CD4-positive, alpha-beta T cell treated with Interferon alpha-2 for 1 hour (primary cell): Measurements from ENCODE around the gene ELMO2.
"Not testable (repeated sequence)": the region's sequence is repeated elsewhere in the genome, so short reads cannot be mapped to it uniquely, and the experiment has no call there.

Experiments used
- DNase-seq, 2 donors: peaks; one replicate each; pipeline ENCODE4 v3.0.0-alpha.2; 2020 to 2022

ELMO2 gene

DNA sequence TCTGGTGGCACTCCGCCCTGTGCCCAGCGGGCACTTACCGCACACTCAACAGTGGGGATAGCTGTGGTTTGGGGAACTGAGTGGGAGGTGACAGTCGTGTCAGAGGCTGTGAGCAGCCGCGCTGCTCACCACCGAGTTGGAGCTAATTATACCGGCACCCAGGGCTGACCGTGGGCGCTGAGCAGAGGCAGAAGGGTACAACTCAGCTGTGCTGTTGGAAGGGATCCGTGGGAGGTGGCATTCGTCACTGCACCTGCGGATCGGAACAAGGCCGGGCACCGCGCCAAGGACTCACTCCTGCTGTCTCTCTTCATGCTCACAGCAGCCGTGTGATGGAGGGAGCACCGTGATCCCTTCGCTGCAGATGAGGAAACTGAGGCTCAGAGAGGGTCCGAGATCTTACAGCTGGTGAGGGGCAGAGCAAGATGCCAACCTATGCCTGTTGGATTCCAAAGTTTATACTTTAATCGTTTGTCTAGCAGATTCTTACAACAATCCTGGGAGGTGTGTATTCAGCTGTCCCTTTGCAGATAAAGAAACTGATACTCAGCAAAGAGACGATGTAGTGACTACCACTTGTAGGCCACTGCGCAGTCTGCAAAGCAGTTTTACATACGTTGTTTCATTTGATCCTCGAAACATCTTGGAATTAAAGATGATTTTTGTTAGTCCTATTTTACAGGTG lies 713 bp upstream of the ELMO2 start:
- peak in 1 of 2 donors; percentile 60 for DNase-seq

DNA sequence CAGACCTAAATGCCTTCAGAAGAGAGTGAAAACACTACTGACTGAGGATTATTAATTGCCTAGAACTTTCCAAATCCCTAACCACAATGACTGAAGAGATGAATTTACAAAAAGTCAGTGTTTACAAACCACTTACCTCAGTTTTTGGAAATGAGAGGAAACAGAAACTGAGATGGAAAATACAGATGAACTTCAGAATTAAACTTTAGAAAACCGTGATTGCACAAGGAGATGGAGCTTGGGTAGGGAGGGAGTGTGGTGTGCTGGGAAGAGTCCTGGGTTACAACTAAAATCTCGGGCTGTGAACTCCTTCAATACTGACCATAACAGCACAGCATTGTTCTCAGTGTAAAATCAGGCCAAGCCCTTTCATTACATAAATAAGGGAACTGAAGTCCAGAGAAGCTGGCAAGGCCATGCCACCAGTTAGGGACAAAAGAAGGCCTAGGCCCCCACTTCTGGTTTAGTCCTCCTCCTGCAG lies 4.0 kb downstream of the ELMO2 start:
- peak; percentile 13 to 40 for DNase-seq

- no peak for DNase-seq
Observed at GRCh38 chr20:46401478-46401860, 4.9 kb downstream of the ELMO2 start.

- DNase-seq: peak; percentile 57 to 85
Observed at GRCh38 chr20:46400828-46401477, 5.5 kb downstream of the ELMO2 start.

GRCh38 chr20:46400253-46400652 lies 6.2 kb downstream of the ELMO2 start:
- peak; percentile 25 to 41 for DNase-seq

DNA sequence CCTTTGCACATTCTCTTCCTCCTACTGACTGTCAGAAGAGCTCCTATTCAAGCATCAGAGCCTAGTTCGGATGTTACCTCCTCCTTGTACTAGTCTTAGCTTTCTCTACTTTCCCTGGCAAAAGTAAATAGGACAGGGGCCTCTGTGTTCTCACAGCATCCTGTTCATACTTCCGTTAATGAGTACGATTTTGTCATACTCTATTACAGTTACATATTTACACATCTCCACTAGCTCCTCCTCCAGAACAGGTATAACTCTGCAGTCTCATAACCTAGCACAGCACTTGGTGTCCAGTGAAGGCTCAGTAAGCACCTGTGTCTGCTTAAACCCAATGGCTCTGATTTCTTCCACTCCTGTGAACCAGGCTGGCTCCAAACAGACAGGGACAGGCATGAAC lies 7.0 kb downstream of the ELMO2 start:
- peak in 1 of 2 donors; percentile 59 for DNase-seq

GRCh38 chr20:46398963-46399362 lies 7.5 kb downstream of the ELMO2 start:
- DNase-seq: no peak

DNA sequence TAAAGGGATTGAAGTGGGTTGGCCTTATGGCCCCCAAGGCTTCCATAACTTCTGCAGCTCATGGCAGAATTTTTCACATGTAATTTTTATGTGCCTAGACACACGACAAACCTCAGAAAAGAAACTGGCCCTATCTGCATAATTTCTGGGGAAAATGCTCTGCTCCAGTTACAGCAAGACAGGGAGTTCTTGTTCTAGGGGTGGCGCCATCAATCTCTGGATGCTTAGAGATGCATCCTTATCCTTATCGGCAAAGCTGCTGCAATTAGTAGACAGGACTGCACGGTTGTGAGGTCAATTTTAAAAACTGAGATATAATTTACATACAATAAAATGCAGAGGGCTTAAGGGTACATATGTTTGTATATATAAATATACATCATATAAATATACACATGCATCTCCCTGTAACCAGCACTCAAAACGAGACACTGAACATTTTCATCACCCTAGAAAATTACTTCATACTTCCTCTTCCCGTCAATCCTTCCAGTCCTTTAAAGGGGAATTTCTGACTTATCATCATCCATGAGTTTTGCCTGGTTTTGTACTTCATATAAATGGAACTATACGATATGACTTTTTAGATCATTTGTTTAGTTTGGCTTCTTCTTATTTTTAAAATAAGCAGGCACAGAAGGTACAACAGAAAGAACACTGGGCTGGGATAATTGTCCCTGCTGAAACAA lies 10.2 kb downstream of the ELMO2 start:
- DNase-seq: no peak

DNA sequence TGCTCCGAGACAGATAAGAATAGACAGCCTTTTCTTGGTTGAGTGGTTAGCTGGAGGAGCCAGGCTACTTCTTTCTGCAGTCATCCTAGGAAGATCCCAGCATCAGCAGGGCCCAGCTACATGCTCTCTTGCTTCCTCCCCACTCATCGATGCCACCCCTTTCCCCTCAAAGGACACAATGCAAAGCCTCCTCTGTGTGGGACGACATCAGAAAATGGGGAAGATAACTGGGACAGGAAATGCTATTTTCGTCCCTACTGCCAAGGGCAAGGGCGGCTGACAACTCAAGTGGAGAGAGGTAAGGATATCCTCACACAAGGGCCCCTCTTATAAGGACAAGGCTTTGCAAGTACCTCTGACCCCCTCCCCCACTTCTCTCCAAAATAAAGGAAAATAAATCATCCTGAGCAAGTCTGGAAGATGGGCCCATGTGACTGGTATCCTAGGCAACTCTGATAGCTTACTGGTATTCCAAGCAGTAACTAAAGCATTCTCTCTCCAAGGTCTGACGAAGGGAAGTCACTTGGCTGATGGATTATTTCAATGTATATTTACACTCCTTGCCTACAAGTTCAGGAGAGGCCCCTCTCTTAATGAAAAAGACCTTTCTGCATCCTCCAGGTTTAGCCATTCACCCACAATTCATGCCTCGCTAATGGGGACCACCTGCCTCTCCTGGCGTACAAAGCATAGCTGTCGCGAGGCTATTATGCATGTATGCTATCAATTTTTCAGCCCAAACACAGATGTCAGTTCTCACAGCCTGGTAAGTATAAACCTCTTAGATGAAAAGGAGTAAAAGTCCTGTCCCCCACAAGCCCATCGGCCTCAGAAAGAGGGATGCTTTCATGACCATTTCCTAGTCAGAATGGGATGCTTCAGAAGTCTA lies 11.3 kb downstream of the ELMO2 start:
- DNase-seq: no peak

- DNase-seq: no peak
Observed at GRCh38 chr20:46393967-46394366, 12.4 kb downstream of the ELMO2 start.

- DNase-seq: no peak
Observed at GRCh38 chr20:46388937-46389336, 17.5 kb downstream of the ELMO2 start.

DNA sequence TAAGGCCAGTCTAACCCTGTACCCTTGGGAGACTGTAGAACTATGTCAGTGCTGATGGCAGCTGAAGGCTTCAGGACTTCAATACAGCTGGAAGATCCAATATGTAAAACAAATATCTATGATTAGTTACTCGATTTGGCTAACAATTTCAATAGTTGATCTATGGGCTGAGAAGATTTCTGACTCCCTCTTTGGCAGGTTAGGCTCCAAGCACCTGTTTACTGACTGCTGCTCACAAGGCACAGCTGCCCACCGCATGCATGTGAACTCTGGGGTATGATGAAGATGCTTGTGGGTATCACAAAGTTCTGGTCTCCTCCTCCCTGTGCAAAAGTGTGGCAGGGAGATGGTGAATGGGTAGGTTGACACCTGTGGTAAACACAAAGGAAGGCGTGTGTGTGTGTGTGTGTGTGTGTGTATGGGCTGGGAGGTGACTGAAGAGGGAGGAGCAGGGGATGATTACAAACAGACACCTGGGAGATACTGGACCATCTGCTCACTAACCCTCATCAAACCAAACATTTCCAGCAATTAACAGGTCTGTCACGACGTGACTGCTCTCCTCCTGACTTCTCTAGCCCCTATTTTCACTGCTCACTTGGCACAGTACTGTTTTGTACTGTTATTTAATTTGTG lies 18.1 kb downstream of the ELMO2 start:
- DNase-seq: no peak

GRCh38 chr20:46387054-46387453 lies 19.4 kb downstream of the ELMO2 start:
- DNase-seq: not testable (repeated sequence)

- no peak for DNase-seq
Observed at GRCh38 chr20:46378412-46379009, 27.9 kb downstream of the ELMO2 start.

DNA sequence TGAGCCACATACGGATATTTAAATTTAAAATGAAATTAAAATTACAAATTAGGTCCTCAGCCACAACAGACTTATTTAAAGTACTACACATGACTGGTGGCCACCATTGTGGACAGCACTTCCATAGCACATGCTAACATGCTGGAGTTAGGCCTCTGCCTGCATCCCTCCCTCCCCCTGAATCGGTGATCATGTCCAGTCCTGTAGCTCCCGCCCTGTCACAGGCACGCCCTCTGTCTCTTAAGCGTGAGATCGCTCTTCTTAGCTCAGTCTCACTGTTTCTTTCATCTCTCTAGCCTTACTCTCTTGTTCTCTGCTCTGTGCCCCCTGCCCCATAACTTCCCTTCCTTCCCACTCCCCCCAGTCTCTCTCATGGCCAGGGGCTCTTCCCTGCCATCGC lies 28.9 kb downstream of the ELMO2 start:
- DNase-seq: no peak

- no peak for DNase-seq
Observed at GRCh38 chr20:46376196-46376785, 30.1 kb downstream of the ELMO2 start.

- DNase-seq: no peak
Observed at GRCh38 chr20:46375771-46376170, 30.6 kb downstream of the ELMO2 start.

DNA sequence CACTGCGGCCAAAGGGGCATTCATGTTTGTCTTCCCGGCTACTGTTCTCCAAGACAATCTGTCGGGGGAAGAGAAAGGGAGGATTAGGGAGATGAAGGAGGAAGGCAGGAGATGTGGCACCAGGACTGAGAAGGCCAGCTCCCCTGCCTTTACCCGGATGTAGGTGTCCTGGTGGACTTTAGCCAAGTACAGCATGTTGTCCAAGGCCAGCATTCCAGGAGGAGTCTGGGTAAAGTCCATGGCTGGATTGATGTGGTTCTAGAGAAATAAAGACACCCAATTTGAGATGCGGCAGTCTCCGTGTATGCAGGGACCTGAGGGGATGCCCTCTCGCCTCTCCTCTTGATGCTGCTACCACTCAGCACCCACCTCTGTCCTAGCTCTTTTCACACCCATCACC lies 32.0 kb downstream of the ELMO2 start:
- DNase-seq: no peak

- DNase-seq: no peak
Observed at GRCh38 chr20:46371656-46372055, 34.8 kb downstream of the ELMO2 start.

GRCh38 chr20:46368902-46369268 lies 37.5 kb downstream of the ELMO2 start:
- no peak for DNase-seq
